ENCODE data around the gene DTX3L.

DTX3L gene

GRCh38 chr3:122568755-122569154 is 4.6 kb downstream of the DTX3L start:
- TF ChIP-seq CTCF (IDR thresholded peaks at IDR 0.05; ENCODE audit: low read depth, low read length, missing control alignments), result no peak
- in situ Hi-C loops (cut with HindIII; ENCODE audit: low sequenced_read_pairs), result loop anchor here (5.0 kb wide), 2 partner anchors 61 to 64 kb away; no protein-coding TSS in a partner anchor
- no peak for DNase-seq (ENCODE audit: low read depth)
- no peak overlapping the region for H3K4me3 ChIP-seq (ENCODE audit: low read depth, low read length)

GRCh38 chr3:122572940-122573412 is 8.8 kb downstream of the DTX3L start:
- H3K4me3 ChIP-seq (ENCODE audit: low read depth, low read length), result no peak overlapping the region
- in situ Hi-C loops (cut with HindIII; ENCODE audit: low sequenced_read_pairs), result no loop called here
- no peak for DNase-seq (ENCODE audit: low read depth)
- TF ChIP-seq CTCF (IDR thresholded peaks at IDR 0.05; ENCODE audit: low read depth, low read length, missing control alignments), result no peak

- in situ Hi-C loops (cut with HindIII; ENCODE audit: low sequenced_read_pairs), result no loop called here
- no peak for TF ChIP-seq CTCF (IDR thresholded peaks at IDR 0.05; ENCODE audit: low read depth, low read length, missing control alignments)
- DNase-seq (ENCODE audit: low read depth), result no peak
- no peak overlapping the region for H3K4me3 ChIP-seq (ENCODE audit: low read depth, low read length)
Observed at GRCh38 chr3:122576174-122576940, 12.2 kb downstream of the DTX3L start.

- in situ Hi-C loops (cut with HindIII; ENCODE audit: low sequenced_read_pairs), result no loop called here
- DNase-seq (ENCODE audit: low read depth), result no peak
- peak; percentile 12 for TF ChIP-seq CTCF (IDR thresholded peaks at IDR 0.05; ENCODE audit: low read depth, low read length, missing control alignments)
- peak within 1 kb of the TSS; percentile 36 for H3K4me3 ChIP-seq (ENCODE audit: low read depth, low read length)
Observed at GRCh38 chr3:122577409-122578031, 13.4 kb downstream of the DTX3L start, which contains the start of gene PARP15. Gene PARP15 (plus strand): TSS chr3:122577650. CDS start chr3:122577668, 18 bp downstream.

GRCh38 chr3:122578069-122578740 is 14.1 kb downstream of the DTX3L start:
- TF ChIP-seq CTCF (IDR thresholded peaks at IDR 0.05; ENCODE audit: low read depth, low read length, missing control alignments), result no peak
- DNase-seq (ENCODE audit: low read depth), result no peak
- in situ Hi-C loops (cut with HindIII; ENCODE audit: low sequenced_read_pairs), result no loop called here
- peak overlapping the region; percentile 36 for H3K4me3 ChIP-seq (ENCODE audit: low read depth, low read length)

- in situ Hi-C loops (cut with HindIII; ENCODE audit: low sequenced_read_pairs), result no loop called here
- TF ChIP-seq CTCF (IDR thresholded peaks at IDR 0.05; ENCODE audit: low read depth, low read length, missing control alignments), result no peak
- H3K4me3 ChIP-seq (ENCODE audit: low read depth, low read length), result no peak overlapping the region
- DNase-seq (ENCODE audit: low read depth), result no peak
Observed at GRCh38 chr3:122580470-122580869, 16.3 kb downstream of the DTX3L start.

Measured in astrocyte of the cerebellum (primary cell).